HCT116 (cell line): ENCODE data around the gene KANSL1. TPM values are rescaled to one million over a fixed set of nuclear protein-coding genes. Genes with fewer than 3 reads are reported as not detected.

ENCODE experiments used
- ATAC-seq: fragments of 200-7000 bp; cut with Tn5 transposase; 2 replicates; pipeline ENCODE4 v1.9.1; 2020; ENCODE audit warnings: mild to moderate bottlenecking, moderate library complexity
- BruUV-seq: library from RNA; stranded (reverse); fragments of 400-500 nt; replicated peaks from 2 replicates; lab custom pipeline; 2021; lab: Mats Ljungman, UMichigan
- CTCF ChIA-PET: fragments of 300-600 bp; sonication (Branson Sonifier 250); formaldehyde crosslinking; loops from one replicate; lab custom pipeline; 2021; ENCODE audit warnings: antibody characterized with exemption; lab: Charles Lee
- POLR2A ChIA-PET: fragments of 300-600, 350-600 bp; sonication (Branson Sonifier 250); formaldehyde crosslinking; loops from one replicate; lab custom pipeline; 2021; ENCODE audit warnings: antibody characterized with exemption; lab: Charles Lee
- RAD21 ChIA-PET, 2 experiments: fragments of 300-600 bp; sonication (Branson Sonifier 250); formaldehyde crosslinking; loops; one replicate each; lab custom pipeline; 2023; ENCODE audit warnings: low total read pairs in 2 of 2; ENCODE audit not compliant: uncharacterized antibody in 2 of 2, unreplicated experiment in 2 of 2, low non-redundant PET in 1 of 2; lab: Charles Lee
- DNase-seq: peaks from one replicate; pipeline ENCODE4 v3.0.0-alpha.2; 2010; ENCODE audit warnings: low read depth, low spot score
- H2AFZ ChIP-seq: fragments of 200-600 bp; shearing (Covaris generic), sonication (generic); 2 replicates; pipeline ENCODE4 v1.6.1; 2017; ENCODE audit warnings: low read depth, mixed run types, mixed read lengths, antibody characterized with exemption, low read length; ENCODE audit not compliant: poor library complexity, severe bottlenecking
- H3K27ac ChIP-seq: 2 replicates; pipeline ENCODE4 v1.5.1; 2012; ENCODE audit warnings: low read depth, low read length
- H3K27me3 ChIP-seq: fragments of 200-600 bp; sonication (generic); 2 replicates; pipeline ENCODE4 v1.6.1; 2016; ENCODE audit warnings: mixed run types, low read length, mixed read lengths; ENCODE audit not compliant: insufficient read depth
- H3K36me3 ChIP-seq, 2 experiments: fragments of 200-500 bp in 1 of 2; fragments of 200-600 bp in 1 of 2; sonication (Bioruptor generic) in 1 of 2; sonication (generic) in 1 of 2; 2 replicates each; pipeline versions ENCODE4 v1.5.1 to v1.6.1; 2014 to 2016; ENCODE audit warnings: low read length in 2 of 2, inconsistent platforms in 1 of 2, mixed read lengths in 1 of 2, mixed run types in 1 of 2; ENCODE audit not compliant: insufficient read depth in 2 of 2, control insufficient read depth in 1 of 2
- H3K4me1 ChIP-seq, 2 experiments: fragments of 200-600 bp in 1 of 2; sonication (generic) in 1 of 2; 2 replicates each; pipeline versions ENCODE4 v1.5.1 to v1.6.1; 2012 to 2017; ENCODE audit warnings: low read length in 2 of 2, inconsistent platforms in 1 of 2, mild to moderate bottlenecking in 1 of 2, mixed read lengths in 1 of 2, mixed run types in 1 of 2, moderate library complexity in 1 of 2; ENCODE audit not compliant: insufficient read depth in 2 of 2, control insufficient read depth in 1 of 2
- H3K4me2 ChIP-seq: fragments of 200-600 bp; sonication (generic); 2 replicates; pipeline ENCODE4 v1.6.1; 2017; ENCODE audit warnings: mixed run types, low read length, mixed read lengths
- H3K4me3 ChIP-seq, 2 experiments: fragments of 200-600 bp in 1 of 2; sonication (generic) in 1 of 2; replicated peaks in 1 of 2; 2 replicates each; pipeline ENCODE4 v1.5.1; 2011 to 2016; ENCODE audit warnings: low read length in 2 of 2, control low read depth in 1 of 2, low read depth in 1 of 2, mild to moderate bottlenecking in 1 of 2, mixed read lengths in 1 of 2, mixed run types in 1 of 2
- H3K79me2 ChIP-seq: fragments of 200-600 bp; sonication (generic); 2 replicates; pipeline ENCODE4 v1.6.1; 2017; ENCODE audit warnings: mild to moderate bottlenecking, mixed run types, low read length, moderate library complexity, mixed read lengths; ENCODE audit not compliant: insufficient read depth
- H3K9ac ChIP-seq: fragments of 200-600 bp; sonication (generic); 2 replicates; pipeline ENCODE4 v1.6.1; 2016; ENCODE audit warnings: low read length, mixed read lengths
- H3K9me2 ChIP-seq: fragments of 200-600 bp; sonication (generic), shearing (Covaris generic); 2 replicates; pipeline ENCODE4 v1.6.1; 2017; ENCODE audit warnings: mixed run types, mild to moderate bottlenecking, moderate library complexity; ENCODE audit not compliant: insufficient read depth
- H3K9me3 ChIP-seq, 2 experiments: fragments of 200-500 bp in 1 of 2; fragments of 200-600 bp in 1 of 2; sonication (Bioruptor generic) in 1 of 2; sonication (generic) in 1 of 2; 2 replicates each; pipeline ENCODE4 v1.6.1; 2014 to 2017; ENCODE audit warnings: low read length in 2 of 2, mixed read lengths in 2 of 2, inconsistent platforms in 1 of 2, low read depth in 1 of 2, mild to moderate bottlenecking in 1 of 2, mixed run types in 1 of 2, moderate library complexity in 1 of 2; ENCODE audit not compliant: control insufficient read depth in 1 of 2, insufficient read depth in 1 of 2
- H4K20me1 ChIP-seq: fragments of 200-600 bp; sonication (generic), shearing (Covaris generic); 2 replicates; pipeline ENCODE4 v1.6.1; 2017; ENCODE audit warnings: mixed run types, mild to moderate bottlenecking, moderate library complexity; ENCODE audit not compliant: insufficient read depth
- CBX3 ChIP-seq: IDR thresholded peaks from 2 replicates; pipeline ENCODE4 v1.6.1; 2012; ENCODE audit warnings: low read depth
- CEBPB ChIP-seq: IDR thresholded peaks from 2 replicates; pipeline ENCODE4 v1.6.1; 2012; ENCODE audit warnings: low read depth
- EGR1 ChIP-seq: IDR thresholded peaks from 2 replicates; pipeline ENCODE4 v1.6.1; 2012; ENCODE audit warnings: low read depth
- EZH2 ChIP-seq: fragments of 200-600 bp; sonication (generic); IDR thresholded peaks from 2 replicates; pipeline ENCODE4 v1.6.1; 2017; ENCODE audit warnings: antibody characterized with exemption, mixed run types
- JUND ChIP-seq: IDR thresholded peaks from 2 replicates; pipeline ENCODE4 v1.6.1; 2012
- POLR2AphosphoS5 ChIP-seq: IDR thresholded peaks from 2 replicates; pipeline ENCODE4 v1.6.1; 2011; ENCODE audit warnings: mild to moderate bottlenecking, low read depth, low read length, moderate library complexity
- RAD21 ChIP-seq: IDR thresholded peaks from 2 replicates; pipeline ENCODE4 v1.6.1; 2012; ENCODE audit warnings: low read depth, mild to moderate bottlenecking
- REST ChIP-seq: IDR thresholded peaks from 2 replicates; pipeline ENCODE4 v1.6.1; 2012; ENCODE audit warnings: low read depth
- SP1 ChIP-seq: IDR thresholded peaks from 2 replicates; pipeline ENCODE4 v1.6.1; 2012; ENCODE audit warnings: low read depth
- ZBTB33 ChIP-seq: IDR thresholded peaks from 2 replicates; pipeline ENCODE4 v1.6.1; 2011; ENCODE audit warnings: mild to moderate bottlenecking, low read length, moderate library complexity; ENCODE audit not compliant: insufficient replicate concordance; ENCODE audit errors: extremely low read depth
- ZNF274 ChIP-seq: fragments of 200-500 bp; sonication (Bioruptor generic); IDR thresholded peaks from 2 replicates; pipeline ENCODE4 v1.6.1; 2014; ENCODE audit warnings: mild to moderate bottlenecking, low read depth, low read length, inconsistent platforms
- intact Hi-C: fragments of 100-400 bp; cut with micrococcal nuclease; formaldehyde crosslinking; loops from 2 replicates; pipeline ENCODE4 v1.10.0; 2022
- total RNA-seq: library from RNA; stranded (reverse); gene quantifications from one replicate; pipeline ENCODE4 v1.2.1, GENCODE V29; 2021; ENCODE audit not compliant: unreplicated experiment
- TF ChIP-seq, protein P1 (sequence below), 3 experiments: fragments of 200-600 bp in 1 of 3; sonication (generic) in 1 of 3; IDR thresholded peaks in 2 of 3; conservative IDR thresholded peaks in 1 of 3; 2 replicates each; pipeline ENCODE4 v1.5.1; 2012 to 2017; ENCODE audit warnings: low read depth in 2 of 3, low read length in 2 of 3, antibody characterized with exemption in 1 of 3, borderline replicate concordance in 1 of 3, control low read depth in 1 of 3, mild to moderate bottlenecking in 1 of 3, mixed read lengths in 1 of 3, mixed run types in 1 of 3, moderate library complexity in 1 of 3; ENCODE audit not compliant: insufficient read depth in 1 of 3

The KANSL1 gene
- total RNA-seq, 1 experiment from 2014 or later = 77.5 TPM

DNA sequence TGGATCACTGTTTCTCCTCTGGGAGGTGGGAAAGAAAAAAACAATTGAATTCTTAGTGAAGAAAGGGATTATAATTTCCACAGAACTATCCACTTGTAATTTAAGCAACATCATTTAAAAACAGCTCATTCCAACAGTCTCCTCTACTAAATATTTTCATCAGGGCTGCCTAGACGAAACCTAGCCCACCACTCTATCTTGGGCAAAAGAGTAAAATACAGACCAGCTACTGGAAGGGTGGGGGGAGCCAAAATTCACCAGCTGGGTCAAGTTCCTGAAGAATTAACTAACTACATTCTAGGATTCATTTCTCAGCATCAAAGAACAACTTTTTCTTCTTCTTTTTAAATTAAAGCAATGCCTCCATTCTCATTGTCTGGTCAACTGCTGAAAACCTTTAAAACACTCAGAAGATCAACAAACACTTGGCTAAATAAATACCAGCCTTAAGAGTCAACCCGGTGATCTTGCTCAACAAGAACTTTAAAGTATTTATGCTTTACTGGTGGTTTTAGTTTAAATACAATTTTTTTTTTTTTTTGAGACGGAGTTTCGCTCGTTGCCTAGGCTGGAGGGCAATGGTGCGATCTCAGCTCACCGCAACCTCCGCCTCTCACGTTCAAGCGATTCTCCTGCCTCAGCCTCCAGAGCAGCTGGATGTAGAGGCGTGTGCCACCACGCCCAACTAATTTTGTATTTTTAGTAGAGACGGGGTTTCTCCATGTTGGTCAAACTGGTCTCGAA lies 25.2 kb downstream of the KANSL1 start:
- Histone ChIP-seq H3K9me3 (no peaks in the 10 kb centered on the region), H3K4me2 (no peak overlapping the region), H3K4me1 (no peaks in the 10 kb centered on the region), H3K9ac (no peak overlapping the region), H3K27ac (no peak overlapping the region), H2AFZ (no peak overlapping the region), H3K27me3 (no peaks in the 10 kb centered on the region), H3K4me3 (no peak overlapping the region), H3K36me3 (peaks cover 8 to 25% of the 10 kb centered on the region in 2 experiments), H3K9me2 (no peaks in the 10 kb centered on the region), H3K79me2 (peaks cover 99% of the 10 kb centered on the region), H4K20me1 (peaks cover 44% of the 10 kb centered on the region)
- BruUV-seq = no TSS peak
- DNase-seq = no peak
- no peak for ATAC-seq
- intact Hi-C loops = no loop called here
- ChIA-PET RAD21 (no interaction called here), POLR2A (no interaction called here), CTCF (interaction anchor here (1.5 kb wide), 1 partner anchor 25 kb away, joined by 3 read pairs; the partner anchor contains the start of gene KANSL1)
- no peak for TF ChIP-seq EZH2

DNA sequence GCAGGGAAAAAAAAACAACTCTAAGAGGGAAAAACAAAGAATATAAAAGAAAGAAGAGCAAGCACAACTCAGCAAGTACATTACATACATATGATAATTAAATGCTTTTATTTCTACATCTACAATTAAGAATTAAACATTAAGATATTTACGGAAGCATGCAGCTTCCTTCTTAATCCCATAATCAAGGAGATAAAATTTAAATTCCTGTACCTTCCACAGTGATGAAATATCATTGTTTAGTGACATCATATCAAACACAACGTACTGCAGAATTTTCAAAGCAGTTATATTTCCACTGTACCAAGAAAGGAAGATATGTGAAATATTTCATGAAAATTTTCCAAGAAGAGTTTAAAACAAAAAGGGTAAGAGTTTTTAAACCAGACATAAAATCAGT lies 26.0 kb downstream of the KANSL1 start:
- H3K4me2 ChIP-seq = no peak overlapping the region
- H2AFZ ChIP-seq = no peak overlapping the region
- H3K4me1 ChIP-seq = no peaks in the 10 kb centered on the region
- H3K9me2 ChIP-seq = no peaks in the 10 kb centered on the region
- BruUV-seq = no TSS peak
- no peaks in the 10 kb centered on the region for H3K9me3 ChIP-seq
- H3K27me3 ChIP-seq = no peaks in the 10 kb centered on the region
- peaks cover 8 to 25% of the 10 kb centered on the region in 2 experiments for H3K36me3 ChIP-seq
- ChIA-PET RAD21 (no interaction called here), POLR2A (no interaction called here), CTCF (interaction anchor here (1.5 kb wide), 1 partner anchor 26 kb away, joined by 3 read pairs; the partner anchor contains the start of gene KANSL1)
- peaks cover 99% of the 10 kb centered on the region for H3K79me2 ChIP-seq
- H3K27ac ChIP-seq = no peak overlapping the region
- intact Hi-C loops = no loop called here
- ATAC-seq (no peak), DNase-seq (no peak)
- H3K4me3 ChIP-seq = no peak overlapping the region
- peaks cover 44% of the 10 kb centered on the region for H4K20me1 ChIP-seq
- H3K9ac ChIP-seq = no peak overlapping the region
- TF ChIP-seq, protein P1, sequence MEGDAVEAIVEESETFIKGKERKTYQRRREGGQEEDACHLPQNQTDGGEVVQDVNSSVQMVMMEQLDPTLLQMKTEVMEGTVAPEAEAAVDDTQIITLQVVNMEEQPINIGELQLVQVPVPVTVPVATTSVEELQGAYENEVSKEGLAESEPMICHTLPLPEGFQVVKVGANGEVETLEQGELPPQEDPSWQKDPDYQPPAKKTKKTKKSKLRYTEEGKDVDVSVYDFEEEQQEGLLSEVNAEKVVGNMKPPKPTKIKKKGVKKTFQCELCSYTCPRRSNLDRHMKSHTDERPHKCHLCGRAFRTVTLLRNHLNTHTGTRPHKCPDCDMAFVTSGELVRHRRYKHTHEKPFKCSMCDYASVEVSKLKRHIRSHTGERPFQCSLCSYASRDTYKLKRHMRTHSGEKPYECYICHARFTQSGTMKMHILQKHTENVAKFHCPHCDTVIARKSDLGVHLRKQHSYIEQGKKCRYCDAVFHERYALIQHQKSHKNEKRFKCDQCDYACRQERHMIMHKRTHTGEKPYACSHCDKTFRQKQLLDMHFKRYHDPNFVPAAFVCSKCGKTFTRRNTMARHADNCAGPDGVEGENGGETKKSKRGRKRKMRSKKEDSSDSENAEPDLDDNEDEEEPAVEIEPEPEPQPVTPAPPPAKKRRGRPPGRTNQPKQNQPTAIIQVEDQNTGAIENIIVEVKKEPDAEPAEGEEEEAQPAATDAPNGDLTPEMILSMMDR (IDR thresholded peaks at IDR 0.05 in 2 of 3, conservative IDR thresholded peaks at IDR 0.05 in 1 of 3; ENCODE audit: borderline replicate concordance in 1 of 3, insufficient read depth in 1 of 3, low read depth in 2 of 3, low read length in 2 of 3) = no peak
- no peak for TF ChIP-seq CBX3
- TF ChIP-seq POLR2AphosphoS5 = no peak
- TF ChIP-seq CEBPB = no peak
- TF ChIP-seq JUND = no peak
- no peak for TF ChIP-seq RAD21
- TF ChIP-seq SP1 = no peak
- TF ChIP-seq EGR1 = no peak
- TF ChIP-seq ZBTB33 = no peak
- no peak for TF ChIP-seq REST
- TF ChIP-seq ZNF274 = no peak
